GM23248 (cell line): ENCODE results near the gene KCNK1. TPM values are rescaled to one million over a fixed set of nuclear protein-coding genes. Genes with fewer than 3 reads are reported as not detected.

Experiments
- DNase-seq: peaks from one replicate; pipeline ENCODE4 v3.0.0-alpha.2; 2015
- H2AFZ ChIP-seq: fragments of 200-600 bp; sonication (generic); 2 replicates; pipeline ENCODE4 v1.6.1; 2016; ENCODE audit warnings: antibody characterized with exemption
- H3F3A ChIP-seq: fragments of 200-600 bp; sonication (generic); 2 replicates; pipeline ENCODE4 v1.6.1; 2016; ENCODE audit warnings: mild to moderate bottlenecking, antibody characterized with exemption, mixed run types; ENCODE audit not compliant: insufficient read depth
- H3K27ac ChIP-seq: fragments of 200-600 bp; sonication (generic); 2 replicates; pipeline ENCODE4 v1.5.1; 2016; ENCODE audit warnings: mild to moderate bottlenecking
- H3K27me3 ChIP-seq: fragments of 200-600 bp; sonication (generic); replicated peaks from 2 replicates; pipeline ENCODE4 v1.6.1; 2016; ENCODE audit warnings: mild to moderate bottlenecking; ENCODE audit not compliant: insufficient read depth
- H3K36me3 ChIP-seq: fragments of 200-600 bp; sonication (generic); 2 replicates; pipeline ENCODE4 v1.6.1; 2016; ENCODE audit warnings: low read depth, mild to moderate bottlenecking
- H3K4me1 ChIP-seq: fragments of 200-600 bp; sonication (generic); 2 replicates; pipeline ENCODE4 v1.6.1; 2016; ENCODE audit warnings: mild to moderate bottlenecking; ENCODE audit not compliant: insufficient read depth
- H3K4me2 ChIP-seq: fragments of 200-600 bp; sonication (generic); one replicate; pipeline ENCODE4 v1.6.1; 2016; ENCODE audit warnings: mild to moderate bottlenecking; ENCODE audit not compliant: unreplicated experiment
- H3K4me3 ChIP-seq: fragments of 200-600 bp; sonication (generic); 2 replicates; pipeline ENCODE4 v1.5.1; 2016; ENCODE audit warnings: mild to moderate bottlenecking
- H3K79me2 ChIP-seq: fragments of 200-600 bp; sonication (generic); 2 replicates; pipeline ENCODE4 v1.6.1; 2016; ENCODE audit warnings: mild to moderate bottlenecking; ENCODE audit not compliant: insufficient read depth
- H3K9ac ChIP-seq: fragments of 200-600 bp; sonication (generic); 2 replicates; pipeline ENCODE4 v1.6.1; 2016; ENCODE audit warnings: mild to moderate bottlenecking
- H3K9me2 ChIP-seq: fragments of 200-600 bp; sonication (generic); 2 replicates; pipeline ENCODE4 v1.6.1; 2016; ENCODE audit warnings: mixed run types, mild to moderate bottlenecking, moderate library complexity; ENCODE audit not compliant: insufficient read depth
- H3K9me3 ChIP-seq: fragments of 200-600 bp; sonication (generic); one replicate; pipeline ENCODE4 v1.6.1; 2017; ENCODE audit warnings: low read depth
- H4K20me1 ChIP-seq: fragments of 200-600 bp; sonication (generic); 2 replicates; pipeline ENCODE4 v1.6.0; 2016; ENCODE audit not compliant: insufficient read depth
- EZH2 ChIP-seq: fragments of 200-600 bp; sonication (generic); IDR thresholded peaks from 2 replicates; pipeline ENCODE4 v1.6.1; 2018; ENCODE audit warnings: antibody characterized with exemption, mild to moderate bottlenecking; ENCODE audit not compliant: insufficient read depth, poor library complexity, severe bottlenecking
- EZH2phosphoT487 ChIP-seq: fragments of 200-600 bp; sonication (generic); IDR thresholded peaks from 2 replicates; pipeline ENCODE4 v1.6.1; 2018; ENCODE audit warnings: antibody characterized with exemption, moderate library complexity, mild to moderate bottlenecking, low read depth; ENCODE audit not compliant: insufficient read depth
- WGBS, 2 experiments: methylation state at CpG; one replicate each; pipeline ENCODE4 v1.1.6; 2015 to 2017; ENCODE audit warnings: low lambda C conversion rate in 2 of 2, low coverage in 1 of 2; ENCODE audit errors: missing lambda C conversion rate in 2 of 2; 5-methylcytosine and 5-hydroxymethylcytosine counted together
- in situ Hi-C: fragments of 300-500 bp; cut with MboI; formaldehyde crosslinking; loops from 2 replicates; pipeline ENCODE4 v1.15.0; 2020
- polyA plus RNA-seq: library from polyadenylated mRNA; unstranded; fragments of >200 nt; fragmentation: Nextera tagmentation; extraction: Ambion mirVana; gene quantifications from 2 replicates; pipeline ENCODE4 v1.2.1, GENCODE V29; 2016
- total RNA-seq: library from RNA; depleted of rRNA; stranded (reverse); fragments of >200 nt; shearing (Covaris generic); gene quantifications from 2 replicates; pipeline ENCODE4 v1.2.3, GENCODE V29; 2014

KCNK1 gene
- total and polyA plus RNA-seq, 2 experiments from 2014 or later = 4.0 to 4.2 TPM

DNA sequence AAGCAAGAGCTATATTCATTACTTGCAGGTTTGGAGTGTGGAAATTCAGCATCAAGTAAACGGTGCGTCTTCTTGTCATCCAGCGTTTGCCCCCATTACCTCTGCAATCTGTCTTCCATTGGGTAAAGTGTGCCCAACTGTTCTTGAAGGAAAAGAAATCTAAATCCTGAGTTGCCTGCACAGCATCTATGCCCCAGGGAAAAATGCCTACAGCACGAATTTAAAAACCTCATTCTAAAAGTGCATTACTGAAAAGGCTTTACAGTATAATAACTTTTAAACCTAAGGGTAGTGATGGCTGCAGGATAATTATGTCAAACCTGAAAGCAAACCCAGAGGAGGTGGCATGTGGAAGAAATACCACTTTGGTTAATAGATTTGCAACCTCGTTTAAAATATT, 37.2 kb downstream of the KCNK1 start:
- TF ChIP-seq EZH2 (no peak), EZH2phosphoT487 (no peak)
- Histone ChIP-seq H3K9me2 (no peaks in the 10 kb centered on the region), H3K79me2 (no peaks in the 10 kb centered on the region), H4K20me1 (no peaks in the 10 kb centered on the region), H3K27ac (no peak overlapping the region), H3K4me3 (no peak overlapping the region), H3K27me3 (no peaks in the 10 kb centered on the region), H3K9me3 (no peaks in the 10 kb centered on the region), H3K4me2 (no peak overlapping the region), H3K9ac (no peak overlapping the region), H3K36me3 (no peaks in the 10 kb centered on the region), H3F3A (no peaks in the 10 kb centered on the region), H3K4me1 (peaks cover 4% of the 10 kb centered on the region; the same call in 1 of the 2 replicates), H2AFZ (no peak overlapping the region)
- in situ Hi-C loops = no loop called here
- 79 to 85% methylated on average over 5 of the region's 5 CpGs for WGBS, 2 experiments
- DNase-seq = no peak

- Histone ChIP-seq H3F3A (no peaks in the 10 kb centered on the region), H3K27ac (no peak overlapping the region), H3K9me3 (no peaks in the 10 kb centered on the region), H3K4me1 (peaks cover 4% of the 10 kb centered on the region; the same call in 1 of the 2 replicates), H3K4me2 (no peak overlapping the region), H4K20me1 (no peaks in the 10 kb centered on the region), H3K9ac (no peak overlapping the region), H3K4me3 (no peak overlapping the region), H3K9me2 (no peaks in the 10 kb centered on the region), H3K27me3 (no peaks in the 10 kb centered on the region), H3K36me3 (no peaks in the 10 kb centered on the region), H2AFZ (no peak overlapping the region), H3K79me2 (no peaks in the 10 kb centered on the region)
- 87 to 91% methylated on average over 5 of the region's 5 CpGs for WGBS, 2 experiments
- in situ Hi-C loops = no loop called here
- no peak for DNase-seq
- no peak for TF ChIP-seq EZH2
These were observed 37.8 kb downstream of the KCNK1 start for GRCh38 chr1:233651563-233652233.

- 0 out of 2 replicates have a peak, but pooled peaks cover 4% of the 10 kb centered on the region for H3K4me1 ChIP-seq
- no peak overlapping the region for H3K4me3 ChIP-seq
- no peaks in the 10 kb centered on the region for H3K9me2 ChIP-seq
- H3K27me3 ChIP-seq = no peaks in the 10 kb centered on the region
- no peaks in the 10 kb centered on the region for H3K79me2 ChIP-seq
- in situ Hi-C loops = no loop called here
- H3K9me3 ChIP-seq = no peaks in the 10 kb centered on the region
- H3K36me3 ChIP-seq = no peaks in the 10 kb centered on the region
- no peaks in the 10 kb centered on the region for H4K20me1 ChIP-seq
- H3K27ac ChIP-seq = no peak overlapping the region
- no peak for DNase-seq
- H3K9ac ChIP-seq = no peak overlapping the region
- WGBS, 2 experiments = 93 to 94% methylated on average over 2 of the region's 2 CpGs
- no peak for TF ChIP-seq EZH2
- TF ChIP-seq EZH2phosphoT487 = no peak
- no peaks in the 10 kb centered on the region for H3F3A ChIP-seq
- H2AFZ ChIP-seq = no peak overlapping the region
- H3K4me2 ChIP-seq = no peak overlapping the region
These were observed 38.6 kb downstream of the KCNK1 start for GRCh38 chr1:233652526-233652925.

DNA sequence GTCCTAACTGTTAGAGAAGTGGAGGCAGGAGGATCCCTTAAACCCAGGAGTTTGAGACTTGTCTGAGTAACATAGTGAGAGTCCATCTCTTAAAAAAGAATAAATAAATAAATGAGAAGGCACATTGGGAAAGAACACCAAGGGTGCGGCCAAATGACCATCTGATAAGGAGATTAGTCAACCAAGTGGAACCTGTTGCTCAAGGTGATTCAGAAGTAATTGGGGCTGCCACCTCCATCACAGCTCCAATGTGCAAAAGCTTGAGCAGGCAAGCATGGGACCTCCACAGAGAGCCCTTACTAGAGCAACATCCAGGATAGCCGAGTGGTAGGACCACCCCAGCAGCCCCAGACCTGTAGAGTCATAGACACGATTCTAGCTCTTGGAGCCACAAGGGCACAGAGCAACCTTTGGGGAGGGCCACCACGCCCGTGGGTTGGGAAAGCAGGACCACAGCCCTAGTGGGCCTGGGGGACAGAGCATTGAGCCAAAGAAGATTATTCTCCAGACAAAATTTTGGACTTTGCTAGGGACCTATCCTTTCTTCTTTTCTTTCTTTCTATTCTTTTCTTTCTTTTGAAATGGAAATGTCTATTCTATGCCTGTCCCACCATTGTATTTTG, 40.9 kb downstream of the KCNK1 start:
- DNase-seq = no peak
- Histone ChIP-seq H4K20me1 (no peaks in the 10 kb centered on the region), H3K4me2 (no peak overlapping the region), H3F3A (no peaks in the 10 kb centered on the region), H3K4me1 (0 out of 2 replicates have a peak, but pooled peaks cover 4% of the 10 kb centered on the region), H3K4me3 (no peak overlapping the region), H2AFZ (no peak overlapping the region), H3K9me2 (no peaks in the 10 kb centered on the region), H3K9me3 (no peaks in the 10 kb centered on the region), H3K27me3 (no peaks in the 10 kb centered on the region), H3K9ac (no peak overlapping the region), H3K27ac (no peak overlapping the region), H3K36me3 (no peaks in the 10 kb centered on the region), H3K79me2 (no peaks in the 10 kb centered on the region)
- no peak for TF ChIP-seq EZH2phosphoT487
- no peak for TF ChIP-seq EZH2
- in situ Hi-C loops = no loop called here
- 82 to 84% methylated on average over 5 of the region's 5 CpGs for WGBS, 2 experiments
